Measurements from ENCODE around the gene PDIA6.

- TF ChIP-seq CTCF (IDR thresholded peaks at IDR 0.05; ENCODE audit: low read depth, low read length), result no peak
- TF ChIP-seq POLR2A (IDR thresholded peaks at IDR 0.05; ENCODE audit: extremely low read depth, insufficient read length), result no peak
- TF ChIP-seq MYC (IDR thresholded peaks at IDR 0.05; ENCODE audit: low read depth, low read length), result no peak
- no peak for TF ChIP-seq MAX (IDR thresholded peaks at IDR 0.05; ENCODE audit: low read depth, low read length)
Observed at GRCh38 chr2:10820562-10820961, 8.0 kb upstream of the PDIA6 start.
